OCI-LY7 (cell line): ENCODE measurements around the gene BARX2. TPM values are rescaled to one million over a fixed set of nuclear protein-coding genes. Genes with fewer than 3 reads are reported as not detected.

ENCODE experiments used
- BruUV-seq: library from RNA; stranded (reverse); fragments of 400-500 nt; replicated peaks from 2 replicates; lab custom pipeline; 2021; lab: Mats Ljungman, UMichigan
- CTCF ChIA-PET: fragments of 300-600 bp; sonication (Branson Sonifier 250); formaldehyde crosslinking; loops from one replicate; lab custom pipeline; 2022; ENCODE audit warnings: antibody characterized with exemption; ENCODE audit not compliant: unreplicated experiment; lab: Charles Lee
- POLR2A ChIA-PET: fragments of 300-600 bp; sonication (Branson Sonifier 250); formaldehyde crosslinking; loops from one replicate; lab custom pipeline; 2022; ENCODE audit warnings: antibody characterized with exemption; lab: Charles Lee
- DNase-seq: peaks from one replicate; pipeline ENCODE4 v3.0.0-alpha.2; 2015; ENCODE audit warnings: low spot score
- H2AFZ ChIP-seq: fragments of 200-600 bp; sonication (generic), shearing (Covaris generic); 2 replicates; pipeline ENCODE4 v1.6.1; 2014; ENCODE audit warnings: mild to moderate bottlenecking, antibody characterized with exemption, low read length, moderate library complexity
- H3K27ac ChIP-seq: fragments of 200-600 bp; sonication (generic); 2 replicates; pipeline ENCODE4 v1.5.1; 2014; ENCODE audit warnings: mixed run types, low read depth, mild to moderate bottlenecking, moderate library complexity, low read length, inconsistent platforms; ENCODE audit not compliant: poor library complexity, severe bottlenecking
- H3K36me3 ChIP-seq: fragments of 200-600 bp; sonication (generic); 2 replicates; pipeline ENCODE4 v1.6.1; 2014; ENCODE audit warnings: mild to moderate bottlenecking, antibody characterized with exemption, low read length, moderate library complexity, mixed read lengths; ENCODE audit not compliant: insufficient read depth
- H3K4me1 ChIP-seq: fragments of 200-600 bp; sonication (generic); 2 replicates; pipeline ENCODE4 v1.5.1; 2014; ENCODE audit warnings: mild to moderate bottlenecking, low read length; ENCODE audit not compliant: insufficient read depth, poor library complexity, severe bottlenecking
- H3K4me2 ChIP-seq: fragments of 200-600 bp; sonication (generic); 2 replicates; pipeline ENCODE4 v1.6.1; 2014; ENCODE audit warnings: mild to moderate bottlenecking, low read length
- H3K4me3 ChIP-seq: fragments of 200-600 bp; sonication (generic); 2 replicates; pipeline ENCODE4 v1.5.1; 2014; ENCODE audit warnings: mild to moderate bottlenecking, low read depth, low read length; ENCODE audit not compliant: poor library complexity, severe bottlenecking
- H3K79me2 ChIP-seq: fragments of 200-600 bp; sonication (generic); 2 replicates; pipeline ENCODE4 v1.6.1; 2016; ENCODE audit warnings: low read depth, mild to moderate bottlenecking, low read length, moderate library complexity, mixed read lengths; ENCODE audit not compliant: insufficient read depth
- H3K9me2 ChIP-seq: fragments of 200-600 bp; sonication (generic); 2 replicates; pipeline ENCODE4 v1.6.1; 2016; ENCODE audit warnings: mild to moderate bottlenecking, low read length, mixed read lengths; ENCODE audit not compliant: insufficient read depth
- H3K9me3 ChIP-seq: fragments of 200-600 bp; sonication (generic); 2 replicates; pipeline ENCODE4 v1.6.1; 2014; ENCODE audit warnings: mild to moderate bottlenecking, mixed run types, low read length, mixed read lengths
- H4K20me1 ChIP-seq: fragments of 200-600 bp; sonication (generic); 2 replicates; pipeline ENCODE4 v1.6.1; 2014; ENCODE audit warnings: mild to moderate bottlenecking, antibody characterized with exemption, low read length, moderate library complexity, mixed read lengths; ENCODE audit not compliant: insufficient read depth
- CTCF ChIP-seq: fragments of 200-600 bp; sonication (generic); conservative IDR thresholded peaks from 2 replicates; pipeline ENCODE4 v1.5.1; 2014; ENCODE audit warnings: mild to moderate bottlenecking, antibody characterized with exemption, low read length, moderate library complexity, mixed read lengths
- EZH2phosphoT487 ChIP-seq: fragments of 200-600 bp; sonication (generic); IDR thresholded peaks from 2 replicates; pipeline ENCODE4 v1.6.1; 2018; ENCODE audit warnings: low read depth, borderline replicate concordance, mild to moderate bottlenecking, mixed run types, antibody characterized with exemption, low read length, moderate library complexity, mixed read lengths
- intact Hi-C: fragments of 100-400 bp; cut with micrococcal nuclease; formaldehyde crosslinking; loops from one replicate; pipeline ENCODE4 v1.10.0; 2022; ENCODE audit not compliant: unreplicated experiment
- total RNA-seq, 2 experiments: library from RNA; depleted of rRNA in 1 of 2; stranded (reverse); fragments of >200 nt in 1 of 2; shearing (Covaris generic) in 1 of 2; gene quantifications; 2 replicates each; pipeline ENCODE4 v1.2.3, GENCODE V29; 2014 to 2022

Gene BARX2
- total RNA-seq, 2 experiments from 2014 or later = 0.06 to 0.23 TPM

- CTCF ChIA-PET = no interaction called here
- intact Hi-C loops = no loop called here
- no TSS peak for BruUV-seq
Observed at GRCh38 chr11:129370715-129371114, 4.9 kb upstream of the BARX2 start.

GRCh38 chr11:129372609-129373488 lies 2.8 kb upstream of the BARX2 start:
- Histone ChIP-seq H3K4me3 (no peak overlapping the region), H2AFZ (no peak overlapping the region), H3K9me2 (no peaks in the 10 kb centered on the region), H3K4me1 (no peaks in the 10 kb centered on the region), H3K9me3 (no peaks in the 10 kb centered on the region), H3K36me3 (no peaks in the 10 kb centered on the region), H3K27ac (no peak overlapping the region), H3K4me2 (no peak overlapping the region), H4K20me1 (no peaks in the 10 kb centered on the region), H3K79me2 (no peaks in the 10 kb centered on the region)
- intact Hi-C loops = no loop called here
- ChIA-PET CTCF (no interaction called here), POLR2A (no interaction called here)
- DNase-seq = no peak
- no TSS peak for BruUV-seq
- TF ChIP-seq EZH2phosphoT487 = no peak

More at GRCh38 chr11:129370715-129371114, 4.9 kb upstream of the BARX2 start:
- TF ChIP-seq EZH2phosphoT487 (no peak), CTCF (no peak)
- no peak for DNase-seq
- Histone ChIP-seq H3K27ac (no peak overlapping the region), H3K9me2 (no peaks in the 10 kb centered on the region), H2AFZ (no peak overlapping the region), H3K4me3 (no peak overlapping the region), H3K4me2 (no peak overlapping the region), H4K20me1 (no peaks in the 10 kb centered on the region), H3K36me3 (no peaks in the 10 kb centered on the region), H3K4me1 (no peaks in the 10 kb centered on the region), H3K79me2 (no peaks in the 10 kb centered on the region), H3K9me3 (no peaks in the 10 kb centered on the region)
- POLR2A ChIA-PET = no interaction called here

- H3K9me3 ChIP-seq = no peaks in the 10 kb centered on the region
- H3K4me3 ChIP-seq = no peak overlapping the region
- no peaks in the 10 kb centered on the region for H3K36me3 ChIP-seq
- CTCF ChIA-PET = no interaction called here
- TF ChIP-seq EZH2phosphoT487 = no peak
- no peak for TF ChIP-seq CTCF
- intact Hi-C loops = no loop called here
- H2AFZ ChIP-seq = no peak overlapping the region
- H3K4me2 ChIP-seq = no peak overlapping the region
- no peaks in the 10 kb centered on the region for H3K9me2 ChIP-seq
- no peak for DNase-seq
- POLR2A ChIA-PET = no interaction called here
- H4K20me1 ChIP-seq = no peaks in the 10 kb centered on the region
- no peaks in the 10 kb centered on the region for H3K79me2 ChIP-seq
- H3K27ac ChIP-seq = no peak overlapping the region
- no TSS peak for BruUV-seq
- H3K4me1 ChIP-seq = no peaks in the 10 kb centered on the region
Observed at GRCh38 chr11:129373489-129373953, 2.1 kb upstream of the BARX2 start.
